GM18868 (cell line): ENCODE results near the gene OR2K2.
"Not testable (repeated sequence)": the region's sequence is repeated elsewhere in the genome, so short reads cannot be mapped to it uniquely, and the experiment has no call there.

ENCODE experiments used
- ATAC-seq: cut with Tn5 transposase; IDR thresholded peaks from one replicate; pipeline ENCODE4 v1.9.1; 2021; ENCODE audit warnings: mild to moderate bottlenecking, moderate library complexity; ENCODE audit not compliant: unreplicated experiment

OR2K2 gene

GRCh38 chr9:111330124-111330523, at the start of gene OR2K2:
Gene OR2K2, minus strand, starts transcription at chr9:111330224. Its CDS starts 1,791 bp downstream, at chr9:111328433.
- no peak for ATAC-seq

GRCh38 chr9:111375817-111376564, 46.0 kb upstream of the OR2K2 start:
- ATAC-seq, result no peak

GRCh38 chr9:111375062-111375461, 45.0 kb upstream of the OR2K2 start:
- no peak for ATAC-seq

GRCh38 chr9:111372297-111372696, 42.3 kb upstream of the OR2K2 start:
- ATAC-seq, result no peak

- no peak for ATAC-seq
Measured at GRCh38 chr9:111366978-111367377, 37.0 kb upstream of the OR2K2 start.

- ATAC-seq, result no peak
Measured at GRCh38 chr9:111362526-111362925, 32.5 kb upstream of the OR2K2 start.

GRCh38 chr9:111360881-111361280, 30.9 kb upstream of the OR2K2 start:
- ATAC-seq, result no peak

GRCh38 chr9:111356481-111357244, 26.6 kb upstream of the OR2K2 start:
- no peak for ATAC-seq

GRCh38 chr9:111352545-111352944, 22.5 kb upstream of the OR2K2 start:
- no peak for ATAC-seq

GRCh38 chr9:111350556-111350955, 20.5 kb upstream of the OR2K2 start:
- no peak for ATAC-seq

- ATAC-seq, result no peak
Measured at GRCh38 chr9:111349766-111350165, 19.7 kb upstream of the OR2K2 start.

GRCh38 chr9:111348821-111349271, 18.8 kb upstream of the OR2K2 start:
- no peak for ATAC-seq

- ATAC-seq, result not testable (repeated sequence)
Measured at GRCh38 chr9:111334318-111334863, 4.4 kb upstream of the OR2K2 start.

GRCh38 chr9:111320631-111321030, 9.4 kb downstream of the OR2K2 start:
- no peak for ATAC-seq

GRCh38 chr9:111316796-111317195, 13.2 kb downstream of the OR2K2 start:
- no peak for ATAC-seq

- ATAC-seq, result no peak
Measured at GRCh38 chr9:111305914-111306313, 24.1 kb downstream of the OR2K2 start.

GRCh38 chr9:111304000-111304399, 26.0 kb downstream of the OR2K2 start:
- not testable (repeated sequence) for ATAC-seq

- no peak for ATAC-seq
Measured at GRCh38 chr9:111301195-111301594, 28.8 kb downstream of the OR2K2 start.

- no peak for ATAC-seq
Measured at GRCh38 chr9:111300140-111300735, 29.8 kb downstream of the OR2K2 start.

- ATAC-seq, result not testable (repeated sequence)
Measured at GRCh38 chr9:111299599-111299966, 30.4 kb downstream of the OR2K2 start.
